ENCODE results near the gene RASSF5. TPM values are rescaled to one million over a fixed set of nuclear protein-coding genes. Genes with fewer than 3 reads are reported as not detected.
A peak's percentile ranks its signal among the peaks of the same experiment; 100 is the strongest.

The RASSF5 gene
- total and polyA plus RNA-seq, 8 donors, result 6.7 to 22.3 (median 12.5) TPM

DNA sequence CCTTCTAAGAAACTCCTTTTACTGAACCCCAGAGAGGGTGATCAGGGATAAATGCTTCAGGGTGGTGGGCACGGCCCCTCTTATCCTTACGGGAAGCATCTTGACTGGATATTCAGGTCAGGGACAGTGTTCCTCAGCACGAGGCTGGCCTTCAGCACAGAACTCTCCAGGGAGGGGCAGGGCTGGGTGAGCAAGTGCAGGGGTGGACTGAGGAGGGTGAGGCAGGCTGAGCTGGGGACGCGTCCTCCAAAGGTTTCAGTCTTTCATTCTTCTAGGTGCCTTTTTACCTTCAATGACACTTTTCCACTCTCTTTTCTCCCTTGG is 52.3 kb downstream of the RASSF5 start:
- DNase-seq, result no peak
- no peaks in the 10 kb centered on the region for H3K36me3 ChIP-seq
- no peaks in the 10 kb centered on the region for H3K9me3 ChIP-seq
- intact Hi-C loops (cut with DNase I), result no loop called here
- peak overlapping the region in 1 of 4 donors; percentile 65 for H3K4me3 ChIP-seq
- TF ChIP-seq, protein P1, sequence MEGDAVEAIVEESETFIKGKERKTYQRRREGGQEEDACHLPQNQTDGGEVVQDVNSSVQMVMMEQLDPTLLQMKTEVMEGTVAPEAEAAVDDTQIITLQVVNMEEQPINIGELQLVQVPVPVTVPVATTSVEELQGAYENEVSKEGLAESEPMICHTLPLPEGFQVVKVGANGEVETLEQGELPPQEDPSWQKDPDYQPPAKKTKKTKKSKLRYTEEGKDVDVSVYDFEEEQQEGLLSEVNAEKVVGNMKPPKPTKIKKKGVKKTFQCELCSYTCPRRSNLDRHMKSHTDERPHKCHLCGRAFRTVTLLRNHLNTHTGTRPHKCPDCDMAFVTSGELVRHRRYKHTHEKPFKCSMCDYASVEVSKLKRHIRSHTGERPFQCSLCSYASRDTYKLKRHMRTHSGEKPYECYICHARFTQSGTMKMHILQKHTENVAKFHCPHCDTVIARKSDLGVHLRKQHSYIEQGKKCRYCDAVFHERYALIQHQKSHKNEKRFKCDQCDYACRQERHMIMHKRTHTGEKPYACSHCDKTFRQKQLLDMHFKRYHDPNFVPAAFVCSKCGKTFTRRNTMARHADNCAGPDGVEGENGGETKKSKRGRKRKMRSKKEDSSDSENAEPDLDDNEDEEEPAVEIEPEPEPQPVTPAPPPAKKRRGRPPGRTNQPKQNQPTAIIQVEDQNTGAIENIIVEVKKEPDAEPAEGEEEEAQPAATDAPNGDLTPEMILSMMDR (IDR thresholded peaks at IDR 0.05), result no peak
- no peak for FAIRE-seq
- no peak for ATAC-seq
- H3K4me1 ChIP-seq, result peaks cover 13 to 52% (median 34%) of the 10 kb centered on the region in 3 donors
- peak overlapping the region; percentile 9 to 87 (median 48) for H3K27ac ChIP-seq
- WGBS, 2 donors, result 59 to 63% methylated on average over 5 of the region's 5 CpGs
- H3K27me3 ChIP-seq, result no peaks in the 10 kb centered on the region

GRCh38 chr1:206560007-206560716 is 52.8 kb downstream of the RASSF5 start:
- 46 to 50% methylated on average over 10 of the region's 10 CpGs for WGBS, 2 donors
- TF ChIP-seq, protein P1 (IDR thresholded peaks at IDR 0.05), result no peak
- Histone ChIP-seq H3K9me3 (no peaks in the 10 kb centered on the region), H3K4me1 (peaks cover 13 to 47% (median 32%) of the 10 kb centered on the region in 3 donors), H3K36me3 (no peaks in the 10 kb centered on the region), H3K27ac (peak overlapping the region; percentile 9 to 87 (median 48)), H3K4me3 (peak overlapping the region in 1 of 4 donors; percentile 65), H3K27me3 (no peaks in the 10 kb centered on the region)
- intact Hi-C loops (cut with DNase I), result no loop called here
- no peak for FAIRE-seq
- DNase-seq, result peak in 1 of 6 donors; percentile 27
- peak in 3 of 4 donors; percentile 26 to 47 (median 39) for ATAC-seq

DNA sequence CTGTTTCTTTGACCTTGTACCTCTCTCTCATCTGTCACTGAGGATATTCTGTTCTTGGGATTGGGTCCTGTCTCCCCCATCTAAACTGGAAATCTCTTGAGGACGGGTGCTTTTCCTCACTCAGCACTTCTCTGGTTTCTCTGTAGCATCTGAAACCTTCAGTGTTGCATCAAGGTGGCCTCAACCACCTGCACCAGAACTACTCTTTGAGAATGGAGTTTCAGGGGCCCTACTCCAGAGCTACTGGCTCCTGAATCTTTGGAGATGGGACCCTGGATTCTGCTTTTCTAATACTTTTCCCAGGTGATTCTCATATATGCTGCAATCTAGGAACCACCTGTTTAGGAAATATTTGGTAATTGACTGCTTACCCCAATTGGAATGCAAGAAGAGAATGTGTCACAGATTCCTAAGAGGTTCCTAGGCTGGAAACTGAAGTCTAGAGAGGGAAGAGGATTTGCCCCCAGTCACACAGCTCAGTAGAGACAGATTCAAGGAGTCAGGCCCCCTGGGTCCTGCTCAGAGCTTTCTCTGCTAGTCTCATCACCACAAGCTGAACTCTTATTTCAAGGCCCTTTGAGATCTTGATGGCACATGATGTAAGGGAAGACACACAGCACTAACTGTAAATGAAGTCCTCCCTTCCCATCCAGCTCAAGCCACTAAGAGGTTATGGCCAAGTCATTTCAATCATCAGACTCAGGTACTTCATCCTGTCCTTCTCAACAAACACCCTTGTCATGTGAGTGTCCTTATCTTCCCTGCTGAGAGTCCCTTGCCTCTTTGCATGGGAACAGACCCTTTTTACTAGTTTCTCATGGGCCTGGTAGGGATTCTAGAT is 56.3 kb downstream of the RASSF5 start:
- FAIRE-seq (no peak), ATAC-seq (no peak), DNase-seq (no peak)
- WGBS, 2 donors, result 67 to 69% methylated on average over 1 of the region's 1 CpG
- Histone ChIP-seq H3K27me3 (no peaks in the 10 kb centered on the region), H3K27ac (no peak overlapping the region), H3K36me3 (no peaks in the 10 kb centered on the region), H3K4me1 (peaks cover 3 to 20% (median 19%) of the 10 kb centered on the region in 3 donors), H3K9me3 (no peaks in the 10 kb centered on the region), H3K4me3 (no peak overlapping the region)
- TF ChIP-seq, protein P1 (IDR thresholded peaks at IDR 0.05), result no peak
- intact Hi-C loops (cut with DNase I), result no loop called here

DNA sequence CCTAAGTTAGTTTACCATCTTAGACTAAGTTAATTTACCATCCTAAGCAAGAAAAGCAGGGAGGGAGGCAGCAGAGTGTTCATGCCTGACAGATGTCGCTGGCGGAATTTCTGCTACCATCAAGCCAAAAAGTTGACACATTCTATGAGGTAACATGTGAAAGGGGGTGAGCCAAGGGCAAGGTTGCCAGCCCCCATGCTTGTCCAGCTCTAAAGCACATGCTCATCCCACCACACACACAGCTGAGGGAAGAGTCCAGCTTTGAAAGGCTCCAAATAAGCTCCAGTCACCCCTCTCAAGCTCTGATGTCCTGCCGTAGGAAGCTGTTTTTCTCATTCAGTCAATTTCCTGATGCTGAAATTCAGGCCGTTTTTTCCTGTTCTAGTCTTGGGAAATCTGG is 58.7 kb downstream of the RASSF5 start:
- H3K27ac ChIP-seq, result no peak overlapping the region
- H3K9me3 ChIP-seq, result no peaks in the 10 kb centered on the region
- 72 to 74% methylated on average over 4 of the region's 4 CpGs for WGBS, 2 donors
- intact Hi-C loops (cut with DNase I), result no loop called here
- DNase-seq, result no peak
- H3K4me1 ChIP-seq, result peaks cover 0 to under 1% (median under 1%) of the 10 kb centered on the region in 3 donors
- no peaks in the 10 kb centered on the region for H3K36me3 ChIP-seq
- no peaks in the 10 kb centered on the region for H3K27me3 ChIP-seq
- TF ChIP-seq, protein P1 (IDR thresholded peaks at IDR 0.05), result no peak
- H3K4me3 ChIP-seq, result no peak overlapping the region
- FAIRE-seq, result no peak
- ATAC-seq, result no peak
